Neutrophil (primary cell): ENCODE results near the gene MAP2K1.
"Not testable (repeated sequence)": the region's sequence is repeated elsewhere in the genome, so short reads cannot be mapped to it uniquely, and the experiment has no call there.

ENCODE experiments used
- H3K27ac ChIP-seq: fragments of 200-600 bp; sonication (generic); 2 replicates; pipeline ENCODE4 v1.5.1; 2016; ENCODE audit warnings: mild to moderate bottlenecking, moderate library complexity
- H3K27me3 ChIP-seq: fragments of 200-600 bp; sonication (generic); 2 replicates; pipeline ENCODE4 v1.6.0; 2016; ENCODE audit warnings: mild to moderate bottlenecking
- H3K36me3 ChIP-seq: fragments of 200-600 bp; sonication (generic); 2 replicates; pipeline ENCODE4 v1.5.1; 2017
- H3K4me1 ChIP-seq, 2 experiments: fragments of 200-600 bp in 1 of 2; sonication (generic) in 1 of 2; 1 replicate in 1 of 2; 2 replicates in 1 of 2; pipeline versions ENCODE4 v1.5.1 to v1.6.1; 2013 to 2016; ENCODE audit warnings: low read depth in 1 of 2, low read length in 1 of 2, mild to moderate bottlenecking in 1 of 2, moderate library complexity in 1 of 2; ENCODE audit not compliant: control insufficient read depth in 1 of 2, insufficient read depth in 1 of 2
- H3K4me3 ChIP-seq, 2 experiments: fragments of 200-600 bp in 1 of 2; sonication (generic) in 1 of 2; 1 replicate in 1 of 2; 2 replicates in 1 of 2; pipeline ENCODE4 v1.5.1; 2013 to 2016; ENCODE audit warnings: low read depth in 1 of 2, low read length in 1 of 2, mild to moderate bottlenecking in 1 of 2, moderate library complexity in 1 of 2
- H3K9me3 ChIP-seq: fragments of 200-600 bp; sonication (generic); 2 replicates; pipeline ENCODE4 v1.5.1; 2016
- TF ChIP-seq, protein P1 (sequence below): fragments of 200-600 bp; sonication (generic); IDR thresholded peaks from 2 replicates; pipeline ENCODE4 v1.5.1; 2016; ENCODE audit warnings: antibody characterized with exemption

The MAP2K1 gene

DNA sequence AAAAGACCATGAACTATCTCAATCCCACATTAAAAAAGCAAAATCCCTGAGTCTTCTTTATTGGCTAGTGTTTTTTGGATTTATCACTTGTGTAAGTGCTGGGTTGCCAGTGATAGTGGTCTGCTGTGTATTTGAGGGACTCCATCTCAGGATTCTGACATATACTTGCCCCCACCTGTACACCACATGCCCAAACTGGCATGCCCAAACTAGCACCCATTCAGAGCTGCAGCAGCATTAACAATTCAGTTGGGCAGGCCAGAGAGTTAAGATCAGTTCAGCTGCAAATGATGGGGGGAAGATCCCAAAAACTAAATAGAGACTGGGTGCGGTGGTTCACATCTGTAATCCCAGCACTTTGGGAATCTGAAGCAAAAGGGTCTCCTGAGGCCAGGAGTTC is 23.9 kb upstream of the MAP2K1 start:
- Histone ChIP-seq H3K27me3 (no peaks in the 10 kb centered on the region), H3K4me3 (no peak overlapping the region), H3K27ac (no peak overlapping the region), H3K4me1 (no peaks in the 10 kb centered on the region), H3K36me3 (no peaks in the 10 kb centered on the region), H3K9me3 (no peaks in the 10 kb centered on the region)
- TF ChIP-seq, protein P1, sequence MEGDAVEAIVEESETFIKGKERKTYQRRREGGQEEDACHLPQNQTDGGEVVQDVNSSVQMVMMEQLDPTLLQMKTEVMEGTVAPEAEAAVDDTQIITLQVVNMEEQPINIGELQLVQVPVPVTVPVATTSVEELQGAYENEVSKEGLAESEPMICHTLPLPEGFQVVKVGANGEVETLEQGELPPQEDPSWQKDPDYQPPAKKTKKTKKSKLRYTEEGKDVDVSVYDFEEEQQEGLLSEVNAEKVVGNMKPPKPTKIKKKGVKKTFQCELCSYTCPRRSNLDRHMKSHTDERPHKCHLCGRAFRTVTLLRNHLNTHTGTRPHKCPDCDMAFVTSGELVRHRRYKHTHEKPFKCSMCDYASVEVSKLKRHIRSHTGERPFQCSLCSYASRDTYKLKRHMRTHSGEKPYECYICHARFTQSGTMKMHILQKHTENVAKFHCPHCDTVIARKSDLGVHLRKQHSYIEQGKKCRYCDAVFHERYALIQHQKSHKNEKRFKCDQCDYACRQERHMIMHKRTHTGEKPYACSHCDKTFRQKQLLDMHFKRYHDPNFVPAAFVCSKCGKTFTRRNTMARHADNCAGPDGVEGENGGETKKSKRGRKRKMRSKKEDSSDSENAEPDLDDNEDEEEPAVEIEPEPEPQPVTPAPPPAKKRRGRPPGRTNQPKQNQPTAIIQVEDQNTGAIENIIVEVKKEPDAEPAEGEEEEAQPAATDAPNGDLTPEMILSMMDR = no peak

DNA sequence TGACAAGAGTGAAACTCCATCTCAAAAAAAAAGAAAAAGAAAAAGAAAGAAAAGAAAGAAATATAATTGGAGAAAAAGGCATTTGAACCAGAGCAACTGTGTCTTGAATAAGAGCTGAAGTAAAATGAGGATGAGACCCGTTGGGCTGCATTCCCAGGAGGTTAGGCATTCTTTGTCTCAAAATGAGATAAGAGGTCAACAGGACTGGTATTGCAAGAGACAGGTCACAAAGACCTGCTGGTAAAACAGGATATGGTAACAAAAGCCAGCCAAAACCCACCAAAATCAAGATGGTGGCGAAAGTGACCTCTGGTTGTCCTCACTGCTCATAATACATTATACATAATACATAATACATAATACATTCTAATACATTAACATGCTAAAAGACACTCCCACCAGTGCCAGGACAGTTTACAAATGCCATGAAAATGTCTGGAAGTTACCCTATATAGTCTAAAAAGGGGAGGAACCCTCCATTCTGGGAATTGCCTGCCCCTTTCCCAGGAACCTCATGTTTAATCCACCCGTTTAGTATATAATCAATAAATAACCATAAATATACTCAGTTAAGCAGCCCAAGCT is 21.7 kb upstream of the MAP2K1 start:
- Histone ChIP-seq H3K27me3 (no peaks in the 10 kb centered on the region), H3K27ac (no peak overlapping the region), H3K4me1 (peaks cover 5 to 6% of the 10 kb centered on the region in 2 experiments), H3K9me3 (no peaks in the 10 kb centered on the region), H3K4me3 (no peak overlapping the region), H3K36me3 (no peaks in the 10 kb centered on the region)
- TF ChIP-seq, protein P1 = no peak

DNA sequence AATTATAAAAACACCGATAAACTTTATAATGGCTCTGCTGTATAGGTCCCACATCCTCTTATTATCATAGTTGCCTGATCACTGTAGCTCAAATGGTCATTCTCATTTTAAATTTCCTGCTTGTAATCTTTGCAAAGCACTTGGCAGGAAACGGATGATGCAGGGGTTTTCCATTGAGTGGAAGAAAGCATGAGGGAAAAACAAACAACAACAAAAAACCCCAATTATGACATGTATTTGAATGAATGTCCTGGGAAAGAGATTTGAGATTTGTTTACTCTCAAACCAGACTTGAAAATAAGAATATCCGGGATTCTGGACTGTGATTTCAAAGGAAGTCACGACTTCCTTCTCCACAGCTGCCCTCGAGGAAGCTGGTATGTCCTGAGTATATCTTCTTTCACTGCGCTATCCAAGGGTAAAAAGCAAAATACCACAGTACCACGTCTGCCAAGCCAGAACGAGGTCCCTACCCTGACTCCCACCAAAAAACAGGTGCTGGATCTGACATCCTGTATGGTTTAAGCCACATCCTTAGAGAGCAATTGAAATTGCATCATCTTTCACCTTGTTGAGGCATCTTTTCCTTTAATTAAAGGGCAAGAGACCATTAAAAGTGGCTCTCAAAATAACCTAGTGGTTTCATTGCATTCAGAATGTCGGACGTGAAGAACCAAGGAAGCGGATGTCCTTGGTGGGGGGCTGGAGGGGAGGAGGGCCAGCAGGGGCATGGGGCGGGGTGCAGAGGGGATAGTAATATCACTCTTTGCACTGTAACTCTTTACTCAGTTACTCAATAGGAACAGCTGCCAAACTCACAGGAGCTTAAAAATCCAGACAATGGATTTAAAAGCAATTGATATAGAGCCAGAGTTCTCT is 16.7 kb upstream of the MAP2K1 start:
- no peaks in the 10 kb centered on the region for H3K36me3 ChIP-seq
- TF ChIP-seq, protein P1 = no peak
- peaks cover 7 to 11% of the 10 kb centered on the region in 2 experiments for H3K4me1 ChIP-seq
- H3K9me3 ChIP-seq = no peaks in the 10 kb centered on the region
- no peaks in the 10 kb centered on the region for H3K27me3 ChIP-seq
- peak overlapping the region; percentile 40 for H3K27ac ChIP-seq
- H3K4me3 ChIP-seq = peak overlapping the region; percentile 48 to 50

DNA sequence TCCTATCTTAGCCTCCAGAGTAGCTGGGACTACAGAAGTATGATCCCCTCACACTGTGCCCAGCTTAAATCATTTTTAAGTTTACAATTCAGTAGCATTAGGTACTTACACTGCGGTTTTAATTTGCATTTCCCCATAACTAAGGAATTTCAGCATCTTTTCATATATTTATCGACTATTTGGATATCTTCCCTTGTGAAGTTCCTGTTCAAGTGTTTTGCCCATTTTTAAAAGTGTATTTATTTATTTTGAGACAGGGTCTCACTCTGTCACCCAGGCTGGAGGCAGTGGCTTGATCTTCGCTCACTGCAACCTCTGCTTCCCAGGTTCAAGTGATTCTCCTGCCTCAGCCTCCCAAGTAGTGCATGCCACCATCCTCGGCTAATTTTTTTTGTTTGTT is 12.5 kb upstream of the MAP2K1 start:
- Histone ChIP-seq H3K27ac (no peak overlapping the region), H3K4me1 (peaks cover 7 to 11% of the 10 kb centered on the region in 2 experiments)

DNA sequence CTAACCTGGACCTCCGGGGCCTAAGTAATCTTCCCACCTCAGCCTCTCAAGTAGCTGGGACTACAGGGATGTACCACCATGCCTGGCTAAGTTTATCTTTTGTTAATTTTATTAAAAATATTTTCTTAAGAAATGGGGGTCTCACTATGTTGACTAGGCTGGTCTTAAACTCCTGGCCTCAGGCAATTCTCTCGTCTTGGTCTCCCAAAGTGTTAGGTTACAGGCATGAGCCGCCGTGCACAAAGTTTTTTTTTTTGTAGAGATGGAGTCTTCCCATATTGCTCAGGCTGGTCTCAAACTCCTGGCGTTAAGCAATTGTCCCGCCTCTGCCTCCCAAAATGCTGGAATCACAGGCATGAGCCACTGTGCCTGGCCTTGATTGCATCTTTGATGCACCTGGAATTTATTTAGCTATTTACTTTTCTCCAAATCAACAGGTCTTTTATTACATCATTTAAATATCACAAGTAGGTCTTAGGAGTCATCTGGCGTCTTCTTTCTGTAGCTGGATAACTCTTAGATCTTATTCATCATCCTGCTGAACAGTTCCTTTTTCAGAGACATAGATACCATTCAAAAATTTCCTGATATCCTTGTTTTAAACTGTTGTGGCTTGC is 7.8 kb upstream of the MAP2K1 start:
- Histone ChIP-seq H3K4me1 (no peaks in the 10 kb centered on the region), H3K27me3 (no peaks in the 10 kb centered on the region), H3K36me3 (no peaks in the 10 kb centered on the region), H3K27ac (no peak overlapping the region), H3K9me3 (no peaks in the 10 kb centered on the region), H3K4me3 (no peak overlapping the region)
- TF ChIP-seq, protein P1 = no peak

More for the DNA sequence above, 12.5 kb upstream of the MAP2K1 start:
- H3K27me3 ChIP-seq = no peaks in the 10 kb centered on the region
- no peaks in the 10 kb centered on the region for H3K9me3 ChIP-seq
- TF ChIP-seq, protein P1 = no peak
- H3K36me3 ChIP-seq = no peaks in the 10 kb centered on the region
- H3K4me3 ChIP-seq = no peak overlapping the region

DNA sequence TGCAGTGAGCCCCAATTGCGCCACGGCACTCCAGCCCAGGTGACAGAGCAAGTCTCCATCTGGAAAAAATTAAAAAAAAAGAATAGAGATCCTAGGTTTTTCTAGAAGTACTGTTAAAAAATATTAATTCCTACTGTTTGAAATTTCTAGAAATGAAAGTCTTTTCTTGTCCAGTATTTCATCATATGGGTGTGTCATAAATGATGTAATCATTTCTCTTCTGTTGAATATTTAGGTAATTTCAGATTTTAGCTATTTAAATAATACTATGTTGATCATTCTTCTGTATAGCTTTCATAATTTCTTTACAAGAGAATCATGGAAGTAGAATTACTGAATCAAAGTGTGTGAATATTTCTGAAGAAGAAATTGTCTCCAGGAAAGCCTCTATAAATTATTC is 5.3 kb upstream of the MAP2K1 start:
- H3K27ac ChIP-seq, H3K4me3 ChIP-seq, H3K27me3 ChIP-seq, H3K9me3 ChIP-seq, H3K4me1 ChIP-seq, H3K36me3 ChIP-seq: not testable (repeated sequence)
